Measurements from ENCODE around the gene PRKN.
"Not testable (repeated sequence)": the region's sequence is repeated elsewhere in the genome, so short reads cannot be mapped to it uniquely, and the experiment has no call there.

The PRKN gene

DNA sequence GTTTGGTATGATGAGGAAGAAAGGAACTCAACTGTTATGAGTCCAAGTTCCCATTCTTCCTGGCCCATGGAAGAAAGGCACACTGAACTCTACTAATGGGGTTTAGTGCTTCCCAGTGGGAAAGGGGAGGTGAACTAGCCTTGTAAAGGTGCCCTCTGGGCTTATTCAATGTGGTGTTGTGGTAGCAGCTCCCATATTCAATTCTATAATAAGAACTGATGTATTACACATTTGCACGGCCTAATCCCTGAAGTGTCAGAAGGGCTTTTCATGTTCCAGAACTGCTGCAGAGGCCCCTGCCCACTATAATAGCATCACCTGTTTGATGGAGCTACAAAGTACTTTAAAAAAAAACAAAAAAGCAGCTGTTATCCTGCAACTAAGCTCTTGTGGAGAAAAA lies 17.1 kb downstream of the PRKN start:
- DNase-seq = no peak

DNA sequence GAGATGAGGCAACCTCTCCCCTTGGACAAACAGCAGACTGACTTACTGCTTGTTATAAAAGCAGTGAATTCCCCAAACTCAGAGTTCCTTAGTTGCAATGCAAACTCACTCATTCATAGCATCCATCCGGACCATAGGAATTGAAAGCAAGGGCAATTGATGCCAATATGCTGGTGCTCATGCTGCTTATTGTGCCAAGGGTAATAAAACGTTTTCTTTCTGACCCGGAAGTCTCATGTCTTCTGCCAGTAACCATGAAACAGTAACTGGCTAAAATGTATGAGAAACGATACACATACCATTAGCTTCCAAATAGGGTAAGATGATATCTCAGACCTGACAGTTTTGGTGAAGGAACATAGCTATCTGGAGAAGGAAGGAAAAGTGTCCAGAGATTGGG lies 18.1 kb downstream of the PRKN start:
- DNase-seq = no peak

DNA sequence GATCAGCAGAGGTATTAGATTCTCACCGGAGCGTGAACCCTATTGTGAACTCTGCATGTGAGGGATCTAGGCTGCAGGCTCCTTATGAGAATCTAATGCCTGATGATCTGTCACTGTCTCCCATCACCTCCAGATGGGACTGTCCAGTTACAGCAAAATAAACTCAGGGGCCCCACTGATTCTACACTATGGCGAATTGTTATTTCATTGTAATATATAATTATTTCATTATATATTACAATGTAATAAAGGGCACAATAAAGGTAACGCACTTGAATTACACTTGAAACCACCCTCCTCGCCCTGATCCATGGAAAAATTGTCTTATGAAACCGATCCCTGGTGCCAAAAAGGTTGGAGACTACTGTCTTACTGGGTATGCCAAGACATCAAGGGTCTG lies 18.6 kb downstream of the PRKN start:
- DNase-seq = no peak

DNA sequence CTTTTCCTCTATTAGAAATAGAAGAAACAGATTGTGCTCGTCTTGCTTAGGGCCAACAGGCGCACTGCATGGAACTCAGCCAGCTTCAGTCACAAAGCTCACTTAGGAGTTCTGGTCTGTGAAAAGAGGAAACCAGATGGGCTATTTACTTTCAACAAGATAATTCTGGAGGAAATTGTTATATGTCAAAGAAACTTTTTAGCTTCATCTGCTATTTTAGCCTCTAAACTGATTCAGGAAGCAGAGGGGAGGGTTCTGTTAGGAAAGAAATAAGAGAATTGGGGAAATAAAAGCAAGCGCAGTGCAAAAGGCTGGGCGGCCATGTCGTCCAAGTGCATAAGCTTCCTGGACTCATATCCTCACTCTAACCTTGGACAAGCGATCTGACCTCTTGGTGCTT lies 21.3 kb downstream of the PRKN start:
- peak; percentile 32 for DNase-seq

DNA sequence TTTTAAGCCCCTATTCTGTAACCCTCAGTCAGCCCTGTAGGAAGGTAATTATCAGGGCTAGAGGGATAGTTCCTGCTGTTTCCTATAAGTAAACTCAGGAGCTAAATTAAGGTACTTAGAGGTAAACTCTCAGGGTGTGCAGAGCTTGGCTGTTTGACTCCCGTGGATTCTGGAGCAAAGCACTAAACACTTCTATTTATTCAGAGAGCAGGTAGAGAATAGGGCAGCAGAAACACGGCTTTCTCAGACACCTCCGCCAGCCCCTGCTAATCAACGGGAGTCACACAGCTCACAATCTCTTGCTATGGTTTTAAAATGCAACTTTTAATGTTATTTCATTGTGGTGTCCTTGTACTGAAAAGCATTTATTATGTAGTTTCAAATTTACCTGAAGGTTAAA lies 21.8 kb downstream of the PRKN start:
- no peak for DNase-seq

DNA sequence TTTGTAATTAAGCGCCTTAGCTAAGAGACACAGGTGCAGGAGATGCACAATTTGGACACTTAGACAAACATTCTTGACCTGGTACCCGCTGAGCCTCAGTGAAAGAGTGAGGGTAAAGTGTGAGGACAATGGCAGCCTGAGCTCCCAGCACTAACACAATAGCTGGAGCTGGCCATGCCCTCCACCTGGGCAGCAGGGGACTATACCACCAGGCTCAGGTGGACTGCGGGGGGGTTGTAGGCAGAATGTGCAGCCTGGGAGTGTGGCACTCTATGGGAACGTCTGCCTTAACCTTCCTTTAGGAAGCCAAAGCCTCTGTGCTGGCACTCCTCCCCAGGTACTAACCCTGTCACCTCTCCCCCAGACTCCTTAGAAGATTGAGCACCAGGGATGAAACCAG lies 23.6 kb downstream of the PRKN start:
- DNase-seq = no peak

DNA sequence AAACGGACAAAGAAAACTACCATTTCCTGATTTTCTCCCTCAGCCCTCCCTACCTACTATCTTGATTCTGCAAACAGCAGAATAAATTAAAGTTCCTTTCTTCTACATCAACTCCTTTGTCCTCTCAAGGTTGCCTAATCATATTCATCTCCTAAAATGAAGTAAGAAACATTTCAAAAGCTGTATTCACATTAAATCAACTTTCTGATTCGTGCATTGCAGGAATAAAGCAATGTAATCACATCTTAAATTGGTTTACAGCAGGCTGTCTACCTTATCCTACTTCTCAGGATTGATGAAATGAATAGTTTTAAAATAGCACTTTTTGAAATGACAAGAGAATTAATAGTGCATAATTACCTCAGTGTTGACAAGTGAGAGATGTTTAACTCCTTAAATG lies 25.1 kb downstream of the PRKN start:
- no peak for DNase-seq

DNA sequence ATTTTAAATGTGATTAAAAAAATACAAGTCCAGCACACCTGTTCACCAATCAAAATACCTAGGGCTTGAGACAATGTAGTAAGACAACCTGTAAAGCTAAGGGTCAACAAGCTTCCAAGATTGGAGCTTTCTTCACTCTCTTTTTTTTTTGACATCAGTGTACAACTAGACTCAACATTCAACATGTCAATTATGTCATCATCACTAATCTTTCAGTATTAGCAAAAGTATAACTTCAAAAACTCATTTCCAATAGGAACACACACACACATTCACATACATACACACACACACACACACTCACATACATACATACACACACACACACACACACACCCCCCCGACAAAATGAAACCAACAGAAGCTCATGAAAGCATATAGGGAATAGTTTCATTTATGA lies 26.0 kb downstream of the PRKN start:
- no peak for DNase-seq

DNA sequence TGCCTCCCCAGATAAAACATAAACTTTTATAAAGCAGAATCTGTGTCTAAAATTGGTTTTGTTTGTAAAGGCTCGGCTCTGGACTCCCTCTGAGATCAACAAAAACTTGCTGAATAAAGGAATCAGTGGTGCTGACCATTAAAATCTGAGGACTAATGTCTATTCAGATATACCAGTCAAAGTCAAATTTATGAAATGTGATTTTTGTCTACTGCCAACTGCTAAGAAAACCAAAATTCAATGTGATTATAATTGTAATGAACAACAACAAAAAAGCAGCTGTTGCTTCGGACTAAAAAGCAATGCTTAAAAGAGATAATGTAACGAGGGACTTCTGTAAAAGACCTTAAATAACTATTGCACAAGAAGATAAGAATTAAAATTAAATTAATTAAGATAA lies 26.6 kb downstream of the PRKN start:
- DNase-seq = no peak

DNA sequence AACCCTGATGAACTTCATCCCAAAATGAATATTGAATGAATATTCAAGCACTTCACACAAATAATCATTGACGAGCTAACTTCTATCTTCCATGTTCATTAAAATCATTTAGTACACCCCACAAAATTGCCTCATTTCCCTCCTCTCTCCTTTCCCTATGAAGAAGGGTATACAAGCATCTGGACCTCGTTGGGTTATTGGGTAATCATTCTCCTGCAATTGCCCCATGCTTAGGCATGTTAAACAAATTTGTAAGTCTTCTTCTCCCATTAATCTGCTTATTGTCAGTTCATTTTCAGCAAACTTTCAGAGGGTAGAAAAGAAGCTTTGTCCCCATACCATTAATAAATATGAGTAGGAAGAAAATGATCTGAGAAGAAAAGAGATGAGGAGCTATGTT lies 27.6 kb downstream of the PRKN start:
- DNase-seq = no peak

DNA sequence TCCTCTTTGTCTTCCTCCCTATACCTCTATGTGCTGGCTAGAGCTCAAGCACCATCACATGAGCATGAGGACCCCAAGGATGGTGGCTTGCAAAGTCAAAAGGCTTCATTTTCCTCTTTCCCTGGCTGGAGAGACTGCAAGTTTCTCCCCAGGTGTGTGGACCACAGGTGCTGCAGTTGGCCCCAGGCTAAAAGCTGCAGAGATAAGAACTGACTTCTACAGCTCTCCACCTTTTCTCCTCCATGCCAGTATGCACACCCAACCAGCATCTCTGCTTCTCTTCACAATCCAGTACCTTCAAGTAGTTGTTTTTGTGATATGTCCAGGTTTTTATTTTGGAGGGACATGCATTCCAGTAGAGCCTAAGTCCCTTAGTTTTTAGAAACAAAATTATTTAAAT lies 29.1 kb downstream of the PRKN start:
- DNase-seq = no peak

DNA sequence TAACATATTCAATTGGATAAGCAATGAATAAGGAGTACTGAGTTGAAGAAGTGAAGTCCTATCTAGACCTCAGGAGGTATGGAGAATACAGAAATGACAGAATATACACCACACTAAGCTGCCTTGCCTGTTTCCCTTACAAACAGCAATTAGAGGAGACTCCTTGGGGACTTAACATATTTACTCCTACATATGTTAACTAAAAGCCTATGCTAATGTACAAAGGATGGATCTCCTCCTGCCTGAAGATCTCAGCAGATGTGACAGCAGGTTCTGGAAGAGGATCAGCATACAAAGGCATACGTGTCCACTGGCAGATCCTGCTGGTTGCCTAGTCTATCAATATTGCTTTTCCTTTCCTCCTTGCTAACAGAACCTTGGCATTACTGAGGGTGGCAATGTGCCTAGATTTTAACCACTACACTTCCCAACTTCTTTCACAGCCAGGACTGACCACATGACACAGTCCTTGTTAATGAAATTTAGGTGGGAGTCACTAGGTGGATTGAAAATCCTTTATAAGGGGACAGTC lies 29.6 kb downstream of the PRKN start:
- DNase-seq = no peak

DNA sequence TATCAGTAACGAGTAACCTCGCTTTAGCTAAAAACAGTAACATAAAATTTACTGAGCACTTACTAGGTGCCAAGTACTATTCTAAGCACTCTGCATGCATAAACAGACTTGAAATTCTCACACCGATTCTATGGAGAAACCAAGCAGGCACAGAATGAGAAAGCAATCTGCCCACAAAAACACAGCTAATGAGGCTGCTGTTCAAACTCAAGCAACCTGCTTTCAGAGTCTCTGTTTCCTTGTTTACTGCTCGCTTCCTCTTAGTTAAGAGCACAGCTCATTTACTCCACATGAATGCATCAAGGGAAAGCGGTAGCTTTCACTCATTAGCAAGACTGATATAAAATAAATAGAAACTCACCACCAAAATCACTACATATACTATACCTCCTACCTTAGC lies 37.4 kb downstream of the PRKN start:
- no peak for DNase-seq

DNA sequence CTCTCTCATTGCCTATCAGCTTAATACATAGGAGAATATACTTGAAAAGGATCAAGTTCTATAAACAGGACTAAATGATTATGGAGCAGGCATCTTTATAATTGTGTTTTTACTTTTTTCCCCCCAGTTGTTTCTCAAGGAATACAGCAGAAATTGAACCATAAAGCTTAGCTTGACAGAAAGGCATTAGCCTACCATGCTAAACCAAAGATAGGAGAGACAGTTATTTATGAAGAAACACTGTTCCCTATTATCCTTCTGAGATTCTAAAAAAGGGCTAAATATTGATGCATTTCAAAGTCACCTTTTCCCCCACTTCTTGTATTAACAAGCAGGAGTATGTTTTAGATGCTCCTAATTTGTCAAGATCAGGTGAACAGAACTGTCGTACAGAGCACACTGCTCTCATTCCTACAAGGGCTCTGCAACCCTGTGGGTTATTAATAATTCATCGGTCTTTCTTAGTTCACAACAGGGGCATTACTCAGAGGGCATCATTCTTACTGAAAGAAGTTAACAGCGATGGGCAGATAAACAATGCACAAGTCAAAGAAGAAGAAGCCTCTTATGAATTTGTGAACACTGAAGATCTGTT lies 38.7 kb downstream of the PRKN start:
- DNase-seq = no peak

DNA sequence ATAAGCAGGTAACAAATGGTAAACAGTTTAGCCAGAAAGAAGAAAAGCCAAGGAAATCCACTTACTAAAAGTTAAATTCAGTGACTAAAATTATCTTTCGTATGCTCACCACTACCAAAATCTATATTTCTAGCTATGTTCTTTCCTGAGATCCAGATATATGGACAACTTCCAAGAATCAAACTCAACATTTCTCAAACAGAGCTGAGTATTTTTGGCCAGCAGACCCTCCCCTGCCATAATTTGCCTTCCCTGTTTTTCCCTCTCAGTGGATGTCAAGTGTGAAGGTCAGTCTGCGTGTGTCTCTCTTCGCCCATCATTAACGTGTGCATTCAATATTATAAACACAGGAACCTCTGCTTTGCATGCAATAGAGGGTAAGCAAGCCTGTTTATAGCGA lies 42.0 kb downstream of the PRKN start:
- no peak for DNase-seq

DNA sequence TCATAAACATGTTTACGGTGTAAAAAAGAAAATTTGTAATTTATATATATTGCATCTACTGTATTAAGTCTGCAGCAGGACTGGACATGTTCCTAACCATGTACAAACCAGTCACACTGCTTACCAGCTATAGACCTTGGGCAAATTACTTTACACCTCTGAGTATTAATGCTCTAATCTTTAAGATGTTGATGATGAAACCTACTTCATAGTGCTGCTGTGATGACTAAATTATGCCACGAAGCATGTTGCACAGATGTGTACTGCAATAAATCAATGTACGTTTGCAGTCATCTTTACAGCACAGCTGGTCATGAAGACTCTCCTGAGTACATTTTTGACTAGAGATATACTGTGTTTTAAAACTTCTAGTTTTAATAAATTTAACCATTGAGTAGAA lies 42.6 kb downstream of the PRKN start:
- DNase-seq = no peak

DNA sequence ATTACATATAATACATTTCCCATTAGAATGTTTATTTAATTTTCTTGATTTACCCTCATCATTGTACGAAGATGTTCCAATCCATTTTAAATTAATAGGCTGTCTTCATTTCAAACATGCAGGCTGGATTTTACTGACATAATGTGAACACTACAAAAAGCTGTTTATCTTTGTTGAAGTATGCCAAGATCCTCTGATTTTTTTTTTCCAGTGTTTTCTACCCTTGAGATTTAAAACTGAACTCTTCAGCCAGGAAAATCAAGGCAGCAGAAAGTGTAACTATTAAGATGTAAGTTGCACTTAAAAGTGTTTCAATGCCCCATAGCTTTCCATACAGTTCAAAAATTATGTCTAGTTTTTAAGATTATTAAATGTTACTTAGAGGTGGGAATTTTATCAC lies 43.5 kb downstream of the PRKN start:
- no peak for DNase-seq

DNA sequence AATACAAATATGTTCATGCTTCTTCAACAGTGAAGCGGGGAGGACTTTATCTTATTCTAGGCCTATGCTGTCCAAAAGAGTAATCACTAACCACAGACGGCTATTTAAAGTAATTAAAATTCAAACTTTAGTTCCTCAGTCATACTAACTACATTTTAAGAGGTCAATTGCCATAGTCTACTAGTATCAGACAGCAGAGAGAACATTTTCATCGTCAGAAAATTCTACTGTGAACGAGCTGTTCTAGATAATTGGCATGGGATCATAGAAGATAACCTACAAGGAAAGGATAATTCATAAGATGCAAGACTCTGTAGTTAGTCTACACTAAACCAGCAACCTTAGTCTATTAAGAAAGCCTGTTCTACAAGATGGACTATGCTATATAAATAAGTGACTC lies 44.4 kb downstream of the PRKN start:
- DNase-seq = no peak

DNA sequence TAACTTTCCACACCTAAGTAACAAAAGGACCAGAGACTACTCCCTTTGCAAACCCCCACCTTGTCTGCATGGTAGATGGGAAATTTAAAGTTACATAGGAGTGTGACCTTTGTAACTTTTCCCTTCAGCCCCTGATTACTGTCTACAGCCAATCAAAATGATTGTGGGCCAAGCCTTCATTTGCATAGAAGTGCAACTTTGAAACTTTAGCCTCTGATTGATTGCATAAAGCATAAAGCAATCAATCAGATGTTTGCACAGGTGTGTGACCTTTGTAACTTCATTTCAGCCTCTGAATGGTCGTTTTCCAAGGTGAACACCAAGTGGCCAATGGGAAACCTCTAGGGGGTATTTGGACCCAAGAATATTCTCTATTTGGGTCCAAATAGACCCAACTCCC lies 46.1 kb downstream of the PRKN start:
- DNase-seq = no peak

DNA sequence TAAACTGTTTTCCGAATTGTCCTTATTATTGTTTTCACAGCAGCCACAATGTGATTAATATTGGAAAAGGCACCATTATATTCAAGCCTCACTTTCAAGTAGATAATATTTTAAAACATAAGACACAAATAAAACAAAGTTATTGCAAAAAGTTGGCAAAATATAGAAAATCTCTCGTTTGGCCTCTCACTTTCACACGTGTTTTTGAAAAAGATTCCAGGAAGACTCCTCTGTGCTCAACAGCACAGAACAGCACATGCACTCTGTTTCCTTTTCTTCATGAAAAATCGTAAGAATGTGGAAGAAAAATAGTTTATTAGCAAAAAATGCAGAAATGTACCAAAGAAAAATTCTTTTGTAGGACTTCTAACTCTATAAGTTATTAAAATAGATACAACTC lies 46.7 kb downstream of the PRKN start:
- no peak for DNase-seq

DNA sequence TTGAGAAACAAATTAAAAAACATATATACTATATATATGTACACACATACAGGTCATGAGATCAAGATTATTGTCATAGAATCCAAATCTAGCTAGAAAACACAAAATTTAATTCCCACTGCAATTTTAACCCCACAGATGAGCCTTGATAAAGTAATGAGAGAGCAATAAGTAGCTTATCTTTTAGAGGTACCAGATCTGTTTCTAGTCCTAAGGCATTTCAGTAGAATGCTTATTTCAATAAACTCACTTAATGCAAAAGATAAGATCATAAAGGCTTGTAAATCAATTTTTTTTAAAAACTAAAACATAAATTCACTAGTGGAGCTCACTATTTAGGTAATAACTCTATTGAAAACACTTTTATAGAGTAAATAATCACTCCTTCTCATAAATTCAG lies 47.2 kb downstream of the PRKN start:
- no peak for DNase-seq

DNA sequence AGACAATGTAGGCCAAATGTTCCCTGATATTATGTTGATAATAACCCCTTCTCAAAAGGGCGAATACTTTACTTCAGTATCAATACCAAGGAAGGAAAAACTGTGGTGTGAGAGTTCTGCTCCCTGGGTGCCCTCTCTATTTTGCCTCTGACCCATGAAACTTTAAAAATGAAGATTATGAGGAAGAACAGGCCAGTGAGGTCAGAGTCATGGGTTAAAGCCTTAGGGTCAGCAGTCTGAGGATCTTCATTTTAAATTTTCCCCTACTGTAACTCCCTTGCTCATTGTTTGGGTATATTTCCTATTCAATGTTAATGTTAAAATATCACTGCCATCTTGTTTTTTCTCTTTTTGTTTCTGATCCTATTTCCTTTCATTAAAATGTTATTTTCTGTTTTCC lies 47.9 kb downstream of the PRKN start:
- DNase-seq = no peak

DNA sequence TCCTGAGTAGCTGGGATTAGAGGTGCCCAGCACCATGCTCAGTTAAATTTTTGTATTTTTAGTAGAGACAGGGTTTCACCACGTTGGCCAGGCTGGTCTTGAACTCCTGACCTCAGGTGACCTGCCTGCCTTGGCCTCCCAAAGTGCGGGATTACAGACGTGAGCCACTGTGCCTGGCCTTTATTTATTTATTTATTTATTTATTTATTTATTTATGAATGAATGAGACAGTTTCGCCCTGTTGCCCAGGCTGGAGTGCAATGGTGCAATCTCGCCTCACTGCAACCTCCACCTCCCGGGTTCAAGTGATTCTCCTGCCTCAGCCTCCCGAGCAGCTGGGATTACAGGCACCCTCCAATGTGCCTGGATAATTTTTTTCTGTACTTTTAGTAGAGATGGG lies 48.7 kb downstream of the PRKN start:
- DNase-seq = not testable (repeated sequence)

DNA sequence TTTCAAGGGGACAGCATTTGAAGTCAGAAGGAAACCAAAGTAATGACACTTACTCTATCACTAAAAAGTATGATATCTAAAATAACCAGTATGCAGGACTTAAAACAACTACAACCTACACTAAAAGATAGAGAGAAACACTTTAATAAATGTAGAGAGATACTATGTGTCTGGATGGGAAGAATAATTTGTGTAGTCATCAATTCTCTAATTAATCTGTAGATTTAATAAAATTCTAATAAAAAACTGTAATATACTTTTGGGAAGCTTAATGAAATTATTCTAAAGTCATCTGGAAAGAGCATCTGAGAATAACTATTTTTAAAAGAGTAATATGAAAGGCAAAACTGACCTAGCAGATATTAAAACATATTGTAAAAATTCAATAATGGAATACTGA lies 52.1 kb downstream of the PRKN start:
- DNase-seq = no peak

DNA sequence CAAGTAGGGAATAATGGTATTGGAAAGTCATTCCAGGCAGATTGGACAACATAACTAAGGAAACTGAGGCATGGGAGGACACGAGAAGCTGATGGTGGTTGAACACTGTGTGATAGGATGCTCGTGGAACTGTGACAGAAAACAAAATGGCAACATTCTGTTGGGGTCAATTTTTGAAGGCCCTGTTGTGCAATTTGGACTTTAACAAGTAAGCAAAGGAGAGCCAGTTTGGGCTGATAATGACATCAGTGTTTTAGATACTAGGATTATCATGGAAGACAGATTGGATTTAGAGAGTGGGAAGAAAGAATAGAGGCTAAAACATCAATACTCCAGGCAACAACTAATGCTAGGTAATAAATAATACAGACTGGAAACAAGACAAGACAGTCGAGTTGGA lies 53.1 kb downstream of the PRKN start:
- DNase-seq = no peak

Data from RPMI8226 (cell line).